ENCODE results near the gene HMGN1.

HMGN1 gene

GRCh38 chr21:39326607-39327307 lies 22.1 kb downstream of the HMGN1 start:
- no peak for DNase-seq

GRCh38 chr21:39325458-39325857 lies 23.4 kb downstream of the HMGN1 start:
- DNase-seq, result no peak

DNA sequence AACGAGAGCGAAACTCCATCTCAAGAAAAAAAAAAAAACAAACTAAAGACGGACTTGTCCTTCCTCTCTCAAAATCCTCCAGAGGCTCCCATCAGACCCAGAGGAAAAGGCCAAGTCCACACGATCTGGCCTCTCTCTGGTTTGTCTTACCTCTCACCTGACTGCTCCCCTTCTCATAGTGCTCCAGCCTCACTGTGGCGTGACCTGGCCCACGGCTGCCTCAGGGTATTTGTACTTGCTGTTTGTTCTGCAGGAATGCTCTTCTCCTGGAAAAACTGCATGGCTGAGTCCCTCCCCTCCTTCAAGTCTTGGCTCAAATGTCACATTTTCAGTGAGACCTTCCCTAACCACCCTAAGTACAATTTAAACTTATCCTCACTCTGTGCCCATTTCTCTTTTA lies 27.5 kb downstream of the HMGN1 start:
- DNase-seq, result no peak

DNA sequence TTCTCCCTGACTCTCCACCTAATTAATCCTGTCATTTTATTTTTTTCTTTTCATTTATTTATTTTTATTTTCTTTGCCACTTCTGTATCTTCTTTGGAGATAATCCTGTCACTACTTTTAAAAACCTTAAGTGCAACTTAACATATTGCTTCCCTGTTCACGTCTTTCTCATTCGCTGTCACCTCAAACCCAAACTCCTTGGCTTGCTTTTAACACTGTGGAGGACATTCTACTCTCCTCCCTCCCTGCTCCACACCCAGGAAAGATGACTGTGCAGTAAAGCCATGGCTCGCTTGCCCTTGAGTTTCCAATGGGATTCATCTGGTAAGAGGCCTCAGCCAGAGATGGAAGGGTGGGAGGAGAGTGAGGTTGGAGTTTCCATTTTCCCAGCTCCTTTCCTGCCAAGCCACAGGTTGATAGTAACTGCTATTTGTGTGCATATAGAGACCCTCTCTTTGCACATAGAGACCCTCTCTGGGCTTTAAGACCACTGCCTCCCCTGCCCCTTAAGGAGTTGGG lies 29.0 kb downstream of the HMGN1 start:
- DNase-seq, result no peak

- DNase-seq, result no peak
These were observed 29.6 kb downstream of the HMGN1 start for GRCh38 chr21:39319251-39319756.

DNA sequence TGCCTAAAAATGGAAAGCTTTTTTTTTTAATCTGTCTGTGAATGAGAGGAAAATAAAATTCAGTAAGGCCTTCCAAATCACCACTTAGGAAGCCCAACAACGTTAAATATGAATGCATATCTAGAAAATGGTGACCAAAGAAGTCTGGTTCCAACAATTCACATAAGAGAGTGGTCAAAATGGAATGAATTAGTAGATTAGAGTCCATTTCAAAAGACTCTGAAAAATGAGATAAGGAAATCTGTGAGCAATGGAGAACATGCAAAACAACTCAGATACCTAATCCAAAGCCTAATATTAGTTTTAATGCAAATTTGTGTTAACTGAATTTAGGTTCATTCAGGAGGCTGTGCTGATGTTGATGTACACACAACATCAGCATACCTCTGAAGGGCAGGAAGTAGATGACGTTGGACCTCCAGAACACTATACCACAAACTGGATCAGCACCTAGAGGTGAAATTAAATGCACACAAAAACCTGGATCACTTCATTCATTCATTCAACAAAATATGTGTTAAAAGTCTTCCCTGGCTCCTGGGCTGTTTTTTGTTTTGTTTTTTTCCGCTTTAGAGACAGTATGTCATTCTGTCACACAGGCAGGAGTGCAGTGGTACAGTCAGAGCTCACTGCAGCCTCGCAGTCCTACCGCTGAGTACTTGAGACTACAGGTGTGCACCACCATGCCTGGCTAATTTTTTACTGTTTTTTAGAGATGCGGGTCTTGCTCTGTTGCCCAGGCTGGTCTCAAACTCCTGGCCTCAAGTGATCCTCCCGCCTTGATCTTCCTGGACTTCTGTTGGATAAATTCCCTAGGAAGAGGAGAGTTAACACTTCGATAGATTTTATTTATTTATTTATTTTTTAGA lies 30.6 kb downstream of the HMGN1 start:
- DNase-seq, result no peak

DNA sequence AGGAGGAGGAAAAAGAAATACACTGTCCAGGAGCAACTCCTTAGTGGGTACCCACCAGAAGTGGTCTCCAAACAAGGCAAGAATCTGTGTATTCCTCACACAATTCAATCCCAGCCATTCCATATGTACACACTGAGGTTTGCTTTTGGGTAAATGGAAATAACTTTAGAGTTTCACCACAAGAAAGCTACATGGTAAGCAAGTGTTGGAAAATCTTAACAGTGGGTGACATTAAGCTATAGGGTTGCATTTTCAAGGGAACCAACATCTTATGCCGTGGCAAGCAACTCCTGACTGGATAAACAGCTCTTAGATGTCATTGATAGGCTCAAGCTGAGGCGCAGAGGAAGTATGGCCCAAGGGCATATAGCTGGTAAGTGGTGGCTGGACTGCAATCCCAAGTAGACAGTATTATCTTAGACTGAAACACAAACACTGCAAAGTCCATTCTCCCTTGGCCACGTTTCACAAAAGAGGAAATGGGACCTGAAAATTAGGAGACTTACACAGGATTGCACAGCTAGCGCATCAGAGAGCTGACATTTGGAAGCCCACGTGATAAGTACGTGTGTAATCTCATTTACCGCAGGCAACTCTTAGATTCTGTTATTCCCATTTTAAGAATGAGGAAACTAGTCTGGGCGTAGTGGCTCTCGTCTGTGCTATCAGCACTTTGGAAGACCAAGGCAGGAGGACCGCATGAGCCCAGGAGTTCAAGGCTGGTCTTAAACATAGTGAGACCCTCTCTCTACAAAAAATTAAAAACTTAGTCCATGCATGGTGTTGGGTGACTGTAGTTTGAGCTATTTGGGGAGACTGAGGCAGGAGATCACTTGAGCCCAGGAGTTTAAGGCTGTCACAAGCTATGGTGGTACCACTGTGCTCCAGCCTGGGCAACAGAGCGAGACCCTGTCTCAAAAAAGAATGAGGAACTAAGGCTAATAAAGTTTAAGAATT lies 31.5 kb downstream of the HMGN1 start:
- no peak for DNase-seq

- DNase-seq, result no peak
These were observed 32.2 kb downstream of the HMGN1 start for GRCh38 chr21:39316729-39317128.

DNA sequence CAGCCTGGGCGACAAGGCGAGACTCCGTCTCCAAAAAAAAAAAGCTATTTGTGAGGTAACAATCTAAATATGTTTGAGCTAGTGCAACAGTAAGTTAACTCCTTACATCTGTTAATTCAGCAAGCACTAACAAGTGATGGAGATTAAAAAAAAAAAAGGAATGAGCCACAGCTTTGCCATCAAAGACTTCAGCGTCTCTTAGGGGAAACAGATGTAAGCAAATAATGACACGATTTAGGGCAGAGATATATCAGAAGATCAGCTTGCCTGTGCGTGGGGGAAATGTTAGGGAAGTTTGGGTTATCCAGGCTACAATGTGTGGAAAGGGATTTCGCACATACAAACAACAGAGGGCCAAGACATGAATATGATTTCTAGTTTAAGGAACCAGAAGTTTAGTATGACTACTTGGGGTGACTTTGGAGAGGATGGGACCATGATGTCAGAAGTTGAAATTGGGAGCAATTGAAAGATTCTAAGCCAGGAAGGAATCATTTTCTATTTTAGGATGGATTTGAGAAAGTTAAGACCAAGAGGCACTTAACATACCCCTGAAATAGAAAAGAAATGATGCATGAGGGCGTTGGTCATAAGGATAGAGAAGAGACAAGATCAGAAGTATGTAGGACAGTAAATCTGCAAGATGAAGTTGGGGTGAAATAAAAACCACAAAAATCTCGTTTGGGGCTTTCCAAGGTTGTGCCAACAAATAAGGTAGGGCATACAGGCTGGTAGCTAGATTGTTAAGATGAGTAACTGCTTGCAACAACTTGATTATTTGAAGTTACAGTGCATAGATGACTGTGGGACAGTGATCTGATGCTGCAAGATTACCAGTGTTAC lies 33.1 kb downstream of the HMGN1 start:
- no peak for DNase-seq

DNA sequence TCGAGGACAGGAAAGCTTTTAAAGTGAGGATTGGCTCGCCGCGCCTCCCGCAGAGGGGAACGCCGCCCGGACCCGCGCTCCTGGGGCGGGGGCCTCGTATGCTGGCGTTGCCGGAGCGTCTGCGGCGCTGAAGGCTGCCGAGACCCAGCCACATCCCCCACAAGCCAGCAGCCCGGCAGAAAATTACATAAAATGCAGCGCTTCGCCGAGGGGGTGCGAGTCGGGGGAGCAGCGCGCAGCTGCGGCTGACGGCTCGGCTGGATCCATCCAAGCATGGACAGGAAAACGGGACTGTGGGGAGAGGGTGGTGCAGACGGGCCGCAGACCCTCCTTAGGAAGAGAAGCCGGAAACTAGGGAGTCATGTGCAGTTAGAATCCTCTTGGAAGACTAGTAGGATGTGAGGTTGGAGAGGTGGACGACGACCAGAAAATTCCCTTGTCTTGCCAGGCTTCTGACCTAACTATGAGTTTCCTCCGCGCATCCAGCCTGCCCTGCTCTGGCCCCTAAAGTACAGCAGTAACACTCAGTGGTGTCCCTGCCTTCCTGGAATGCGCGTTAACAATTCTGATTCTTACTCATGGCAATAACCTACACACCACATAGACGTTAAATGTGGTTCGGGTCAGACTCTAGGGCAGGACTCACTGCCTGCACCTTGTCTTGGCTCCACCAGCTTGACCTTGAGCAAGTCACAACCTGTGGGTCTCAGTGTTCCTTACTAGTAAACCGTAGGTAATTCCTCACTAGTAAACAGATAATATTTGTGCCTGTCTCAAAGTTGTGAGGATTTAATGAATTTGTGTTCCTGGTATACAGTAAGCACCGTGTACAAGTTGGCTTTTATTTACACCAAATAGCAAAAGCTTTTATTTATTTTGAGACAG lies 34.5 kb downstream of the HMGN1 start:
- DNase-seq, result peak; percentile 41

DNA sequence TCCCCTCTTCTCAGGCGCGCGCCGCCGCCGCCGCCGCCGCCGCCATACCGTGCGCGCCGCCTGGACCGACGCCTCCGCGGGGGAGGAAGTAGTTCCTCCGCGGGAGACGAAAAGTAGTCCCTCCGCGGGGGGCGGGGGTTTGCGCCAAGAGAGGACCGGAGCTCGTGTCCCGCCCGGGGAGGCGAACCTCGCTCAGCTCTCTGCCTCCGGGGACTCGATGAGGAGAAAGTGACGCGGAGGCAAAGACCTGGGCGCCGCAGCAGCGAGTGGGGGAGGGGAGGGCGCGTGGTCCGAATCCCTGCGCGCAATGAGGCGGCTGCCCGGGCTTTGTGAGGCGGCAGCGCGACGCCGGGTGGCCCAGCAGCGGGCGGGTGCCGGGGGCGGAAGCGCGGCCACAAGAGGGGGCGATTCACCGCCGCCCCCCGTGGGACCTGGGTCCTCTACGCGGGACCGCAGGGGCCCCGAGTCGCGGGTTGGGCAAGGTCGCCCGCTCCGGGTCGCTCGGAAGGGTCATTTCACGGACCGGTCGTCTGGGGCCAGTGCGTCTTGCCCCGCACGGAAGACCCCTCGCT lies 35.2 kb downstream of the HMGN1 start, which contains the start of gene BRWD1:
Gene BRWD1, minus strand, starts transcription at position 62 of the 572 bp plus-strand sequence. CDS start 141 bp downstream, outside the sequence.
- DNase-seq, result peak; percentile 81

- DNase-seq, result no peak
These were observed 35.8 kb downstream of the HMGN1 start for GRCh38 chr21:39313042-39313570.

DNA sequence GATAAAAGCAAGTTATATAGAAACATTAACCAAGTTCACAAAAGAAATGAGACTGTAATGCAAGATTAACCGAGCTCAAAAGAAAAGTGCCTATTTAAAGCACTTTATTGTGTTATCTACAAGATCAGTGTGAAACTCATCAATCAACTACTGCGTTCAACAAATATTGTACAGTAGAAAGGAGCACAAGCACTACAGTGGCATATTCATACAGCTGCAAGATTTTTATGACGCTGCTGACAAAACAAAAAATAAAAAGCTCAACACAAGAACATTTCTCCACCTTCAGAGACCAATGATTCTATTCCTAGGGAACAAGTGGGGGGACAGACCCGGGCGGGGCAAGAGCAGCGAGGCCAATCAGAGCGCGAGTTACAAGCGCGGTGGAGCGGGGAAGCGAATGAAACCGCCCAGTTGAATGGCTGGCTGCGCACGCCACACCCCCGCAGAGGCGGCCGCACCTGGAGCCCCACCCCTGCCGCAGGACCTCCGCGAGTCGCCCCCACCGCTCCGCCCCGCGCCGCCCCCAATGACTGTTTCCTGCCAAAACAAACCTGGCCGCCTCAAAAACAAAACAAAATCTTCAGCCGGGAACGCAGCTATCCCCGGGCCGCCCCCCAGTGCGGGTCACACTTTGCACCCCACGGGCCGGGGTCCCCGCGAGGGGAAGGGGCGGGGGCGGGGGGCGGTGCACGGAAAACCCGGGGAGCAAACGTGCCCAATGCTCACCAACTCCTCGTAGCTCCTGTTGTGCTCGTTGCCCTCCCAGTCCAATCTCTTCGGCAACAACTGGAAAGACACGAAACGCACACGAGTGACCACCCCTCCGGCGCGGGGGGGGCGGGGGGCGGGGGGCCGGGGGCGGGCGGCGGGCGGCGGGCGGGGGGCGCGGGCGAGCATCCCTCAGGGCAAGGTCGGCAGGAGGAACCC lies 36.5 kb downstream of the HMGN1 start:
- peak; percentile 83 for DNase-seq

GRCh38 chr21:39311164-39311563 lies 37.7 kb downstream of the HMGN1 start:
- DNase-seq, result no peak

DNA sequence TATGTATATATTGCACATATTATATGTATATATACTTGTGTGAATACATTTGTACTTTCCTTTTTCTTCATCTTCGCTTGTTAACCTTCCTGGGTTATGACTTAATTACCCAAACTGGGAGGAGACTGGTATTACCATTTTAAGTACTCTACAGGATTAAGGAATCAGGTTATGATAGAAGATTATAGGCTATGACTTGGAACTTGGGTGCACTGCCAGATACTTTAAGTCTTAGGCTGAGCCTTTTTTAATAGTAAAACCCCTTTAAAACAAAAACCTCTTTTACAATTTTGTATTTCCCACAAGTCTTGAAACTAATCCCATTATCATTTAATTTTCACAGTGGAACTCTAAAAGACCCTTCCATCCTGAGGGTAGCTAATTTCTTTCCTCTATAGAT lies 41.4 kb downstream of the HMGN1 start:
- no peak for DNase-seq

- no peak for DNase-seq
These were observed 48.3 kb downstream of the HMGN1 start for GRCh38 chr21:39300587-39300986.

- DNase-seq, result no peak
These were observed 52.0 kb downstream of the HMGN1 start for GRCh38 chr21:39296891-39297290.

Data from T1000 (cell line).